Testis (tissue), 2 donors: ENCODE data around the gene LY6G6D.

Experiments
- CTCF ChIP-seq, 3 experiments: fragments of 450-650 bp in 2 of 3; fragments of 200-600 bp in 1 of 3; sonication (generic) in 1 of 3; IDR thresholded peaks; one replicate each; pipeline ENCODE4 v1.5.1; 2016 to 2019; ENCODE audit warnings: antibody characterized with exemption in 3 of 3, mild to moderate bottlenecking in 2 of 3, moderate library complexity in 1 of 3
- POLR2A ChIP-seq: fragments of 450-650 bp; IDR thresholded peaks from one replicate; pipeline ENCODE4 v1.6.1; 2017; ENCODE audit warnings: antibody characterized with exemption, mild to moderate bottlenecking, moderate library complexity

GRCh38 chr6:31737315-31737990 lies 22.3 kb downstream of the LY6G6D start:
- TF ChIP-seq CTCF (IDR thresholded peaks at IDR 0.05) (no peak), POLR2A (no peak)
